ENCODE measurements around the gene DNMBP. TPM values are rescaled to one million over a fixed set of nuclear protein-coding genes. Genes with fewer than 3 reads are reported as not detected.
A peak's percentile ranks its signal among the peaks of the same experiment; 100 is the strongest.

DNMBP gene
- total and polyA plus RNA-seq, 2 of the 4 experiments (the other 2 are of a cell fraction): 10.9 to 13.6 TPM

- peaks cover 2 to 17% of the 10 kb centered on the region in 2 experiments; a peak in 2 of 4 replicates for H3K79me1 ChIP-seq (ENCODE audit: low read depth in 1 of 2, low read length in 2 of 2)
- in situ Hi-C loops (cut with MboI; ENCODE audit: low sequenced_read_pairs): no loop called here
- no peak overlapping the region for H3K14ac ChIP-seq (replicated peaks; ENCODE audit: low read depth, low read length)
- H3K27ac ChIP-seq (ENCODE audit: insufficient read depth, low read length): no peak overlapping the region
- H3K36me3 ChIP-seq (ENCODE audit: control insufficient read depth, insufficient read depth, low read length): peaks cover 8% of the 10 kb centered on the region
- no peak overlapping the region for H3K4me3 ChIP-seq (ENCODE audit: insufficient read depth, low read depth, low read length)
- no peak overlapping the region for H4K8ac ChIP-seq (ENCODE audit: low read depth in 2 of 2, low read length in 2 of 2)
- no CpG with 5 or more reads among the region's 5 CpGs for WGBS, 2 experiments (ENCODE audit: extremely low coverage in 2 of 2, insufficient read length in 1 of 2)
- no peak overlapping the region for H3K9ac ChIP-seq (ENCODE audit: low read depth, low read length)
- no peak overlapping the region for H2AFZ ChIP-seq (replicated peaks; ENCODE audit: low read length, poor library complexity)
- H4K5ac ChIP-seq (ENCODE audit: low read depth, low read length): no peak overlapping the region
- H3K56ac ChIP-seq (ENCODE audit: extremely low read depth, insufficient read depth, low read length): no peak overlapping the region
- POLR2A ChIA-PET (ENCODE audit: unreplicated experiment): no interaction called here
- H3K4me2 ChIP-seq (ENCODE audit: low read depth, low read length): 0 out of 2 replicates have a peak overlapping the region, but pooled peaks have one; percentile 13
- H2AK5ac ChIP-seq (ENCODE audit: low read depth, low read length): peak overlapping the region; percentile 28; the same call in 1 of the 2 replicates
- no peak overlapping the region for H3K23ac ChIP-seq (ENCODE audit: low read depth, low read length)
- no TSS peak for BruUV-seq (replicated peaks)
- ATAC-seq (ENCODE audit: low read depth) (peak; percentile 56), DNase-seq (peak; percentile 47)
- no peak overlapping the region for H2AK9ac ChIP-seq (replicated peaks; ENCODE audit: low read depth, low read length, poor library complexity)
- no peak overlapping the region for H4K91ac ChIP-seq (ENCODE audit: insufficient read depth, low read depth, low read length)
- peaks cover 6% of the 10 kb centered on the region; the same call in 1 of the 2 replicates for H3K4me1 ChIP-seq (ENCODE audit: control insufficient read depth, insufficient read depth, low read length)
- TF ChIP-seq BHLHE40 (IDR thresholded peaks at IDR 0.05; ENCODE audit: low read depth, low read length): no peak
- no peak for TF ChIP-seq MAZ (IDR thresholded peaks at IDR 0.05; ENCODE audit: borderline replicate concordance, low read depth, low read length)
- TF ChIP-seq ELK1 (IDR thresholded peaks at IDR 0.05; ENCODE audit: borderline replicate concordance, low read depth, low read length): no peak
- TF ChIP-seq POLR2A (IDR thresholded peaks at IDR 0.05; ENCODE audit: low read depth, low read length): no peak
- no peak for TF ChIP-seq RFX5 (IDR thresholded peaks at IDR 0.05; ENCODE audit: low read depth, low read length)
- H2BK20ac ChIP-seq (ENCODE audit: low read depth, low read length): peak overlapping the region; percentile 42; the same call in 1 of the 2 replicates
- intact Hi-C loops (cut with micrococcal nuclease): no loop called here
- dilution Hi-C loops (cut with HindIII; ENCODE audit: low sequenced_read_pairs, unreplicated experiment): no loop called here
- no peak overlapping the region for H2BK5ac ChIP-seq (ENCODE audit: low read depth, low read length, poor library complexity, severe bottlenecking)
- no peak overlapping the region for H3K4ac ChIP-seq (ENCODE audit: low read depth, low read length)
- 0 out of 2 replicates have a peak overlapping the region, but pooled peaks have one; percentile 3 for H2BK120ac ChIP-seq (ENCODE audit: low read depth, low read length)
- no peaks in the 10 kb centered on the region; the same call in 1 of the 2 replicates for H3K27me3 ChIP-seq (ENCODE audit: control insufficient read depth, insufficient read depth, low read length)
- H3K9me3 ChIP-seq (ENCODE audit: control insufficient read depth, insufficient read depth, low read length): no peaks in the 10 kb centered on the region
- H3K9me1 ChIP-seq (ENCODE audit: insufficient read depth, low read length): peaks cover 21% of the 10 kb centered on the region
- H4K20me1 ChIP-seq (ENCODE audit: insufficient read depth, low read length): peaks cover 7% of the 10 kb centered on the region; the same call in 1 of the 2 replicates
- CTCF ChIA-PET: interaction anchor here (0.9 to 1.6 kb wide), 2 partner anchors 16 to 173 kb away, joined by 3 read pairs; no protein-coding TSS in a partner anchor
- no peak overlapping the region for H3K18ac ChIP-seq (ENCODE audit: low read depth, low read length)
- no peak overlapping the region for H2BK15ac ChIP-seq (ENCODE audit: low read depth, low read length)
Measured at GRCh38 chr10:99872367-99873162, 137.2 kb downstream of the DNMBP start.
